MCF 10A (cell line): ENCODE measurements around the gene WDR86. TPM values are rescaled to one million over a fixed set of nuclear protein-coding genes. Genes with fewer than 3 reads are reported as not detected.

Experiments
- BruUV-seq: library from RNA; stranded (reverse); fragments of 400-500 nt; replicated peaks from 2 replicates; lab custom pipeline; 2021; lab: Mats Ljungman, UMichigan
- CTCF ChIA-PET: fragments of 300-600 bp; sonication (Branson Sonifier 250); formaldehyde crosslinking; extraction: SDS; loops from one replicate; lab custom pipeline; 2021; ENCODE audit warnings: antibody characterized with exemption, inconsistent platforms; lab: Yijun Ruan, JAX
- POLR2A ChIA-PET: fragments of 300-600, 350-650 bp; sonication (Branson Sonifier 250); formaldehyde crosslinking; extraction: SDS; loops from one replicate; lab custom pipeline; 2020; ENCODE audit warnings: antibody characterized with exemption, inconsistent platforms; lab: Yijun Ruan, JAX
- DNase-seq: peaks from one replicate; pipeline ENCODE4 v3.0.0-alpha.2; 2018; ENCODE audit not compliant: unreplicated experiment
- H3K27ac Mint-ChIP-seq: one replicate; pipeline ENCODE4 v1.8.0; 2022; ENCODE audit warnings: mild to moderate bottlenecking, low read depth, mixed read lengths; ENCODE audit not compliant: unreplicated experiment
- H3K27me3 Mint-ChIP-seq: one replicate; pipeline ENCODE4 v1.8.0; 2022; ENCODE audit warnings: mixed read lengths; ENCODE audit not compliant: insufficient read depth, unreplicated experiment
- H3K36me3 Mint-ChIP-seq: one replicate; pipeline ENCODE4 v1.8.0; 2022; ENCODE audit warnings: mild to moderate bottlenecking, moderate library complexity, mixed read lengths; ENCODE audit not compliant: insufficient read depth, unreplicated experiment
- H3K4me1 Mint-ChIP-seq: one replicate; pipeline ENCODE4 v1.8.0; 2022; ENCODE audit warnings: mixed read lengths; ENCODE audit not compliant: insufficient read depth, unreplicated experiment
- H3K4me3 Mint-ChIP-seq: one replicate; pipeline ENCODE4 v1.8.0; 2022; ENCODE audit warnings: mild to moderate bottlenecking, moderate library complexity, mixed read lengths; ENCODE audit not compliant: unreplicated experiment
- H3K9me3 Mint-ChIP-seq: one replicate; pipeline ENCODE4 v1.8.0; 2022; ENCODE audit warnings: mixed read lengths; ENCODE audit not compliant: unreplicated experiment
- CTCF ChIP-seq: fragments of 200-600 bp; IDR thresholded peaks from one replicate; pipeline ENCODE4 v1.8.0; 2022; ENCODE audit warnings: antibody characterized with exemption, mild to moderate bottlenecking; ENCODE audit not compliant: unreplicated experiment
- intact Hi-C: fragments of 100-400 bp; cut with micrococcal nuclease; formaldehyde crosslinking; loops from 2 replicates; pipeline ENCODE4 v1.14.1; 2022
- total RNA-seq: library from RNA; stranded (reverse); gene quantifications from 2 replicates; pipeline ENCODE4 v1.2.3, GENCODE V29; 2022

The WDR86 gene
- total RNA-seq, 1 experiment from 2014 or later: not detected

- BruUV-seq: no TSS peak
Observed at GRCh38 chr7:151366166-151366879, 43.5 kb downstream of the WDR86 start.

GRCh38 chr7:151363182-151363581 is 46.7 kb downstream of the WDR86 start:
- BruUV-seq: no TSS peak
- Mint-ChIP-seq H3K27ac (no peak overlapping the region), H3K9me3 (no peaks in the 10 kb centered on the region), H3K27me3 (no peaks in the 10 kb centered on the region), H3K4me1 (no peaks in the 10 kb centered on the region), H3K4me3 (no peak overlapping the region), H3K36me3 (peaks cover 84% of the 10 kb centered on the region)
- no peak for TF ChIP-seq CTCF
- DNase-seq: no peak
- ChIA-PET CTCF (interaction anchor here (0.6 to 2.6 kb wide), 6 partner anchors 11 to 390 kb away, joined by 3 to 14 read pairs (median 4); no protein-coding TSS in a partner anchor), POLR2A (interaction anchor here (1.1 kb wide), 1 partner anchor 70 kb away, joined by 3 read pairs; no protein-coding TSS in a partner anchor)
- intact Hi-C loops: no loop called here

More at GRCh38 chr7:151366166-151366879, 43.5 kb downstream of the WDR86 start:
- Mint-ChIP-seq H3K9me3 (no peaks in the 10 kb centered on the region), H3K36me3 (peaks cover 69% of the 10 kb centered on the region), H3K4me1 (no peaks in the 10 kb centered on the region), H3K27ac (no peak overlapping the region), H3K4me3 (no peak overlapping the region), H3K27me3 (no peaks in the 10 kb centered on the region)
- DNase-seq: no peak
- TF ChIP-seq CTCF: no peak
- CTCF ChIA-PET: interaction anchor here (0.6 to 10.0 kb wide), 10 partner anchors 14 to 392 kb away, joined by 3 to 222 read pairs (median 5); no protein-coding TSS in a partner anchor
- intact Hi-C loops: no loop called here
- POLR2A ChIA-PET: interaction anchor here (0.7 to 1.3 kb wide), 3 partner anchors 14 to 402 kb away, joined by 3 to 6 read pairs (median 5); no protein-coding TSS in a partner anchor

- POLR2A ChIA-PET: no interaction called here
- H3K9me3 Mint-ChIP-seq: no peaks in the 10 kb centered on the region
- no peak overlapping the region for H3K27ac Mint-ChIP-seq
- peaks cover 87% of the 10 kb centered on the region for H3K36me3 Mint-ChIP-seq
- no peak for DNase-seq
- intact Hi-C loops: no loop called here
- H3K4me1 Mint-ChIP-seq: no peaks in the 10 kb centered on the region
- no peak for TF ChIP-seq CTCF
- no peaks in the 10 kb centered on the region for H3K27me3 Mint-ChIP-seq
- no peak overlapping the region for H3K4me3 Mint-ChIP-seq
- BruUV-seq: no TSS peak
- CTCF ChIA-PET: interaction anchor here (0.7 to 2.3 kb wide), 2 partner anchors 46 to 87 kb away, joined by 3 to 10 read pairs; no protein-coding TSS in a partner anchor
Observed at GRCh38 chr7:151361193-151361959, 48.5 kb downstream of the WDR86 start.

GRCh38 chr7:151352512-151352911 is 57.3 kb downstream of the WDR86 start:
- CTCF ChIA-PET: interaction anchor here (0.6 to 10.8 kb wide), 10 partner anchors 11 to 900 kb away, joined by 3 to 240 read pairs (median 6); partner anchors contain the start of gene NUB1

More at GRCh38 chr7:151352512-151352911, 57.3 kb downstream of the WDR86 start:
- POLR2A ChIA-PET: interaction anchor here (0.6 kb wide), 1 partner anchor 14 kb away, joined by 3 read pairs; no protein-coding TSS in a partner anchor
- Mint-ChIP-seq H3K36me3 (peaks cover 94% of the 10 kb centered on the region), H3K4me3 (no peak overlapping the region), H3K27ac (no peak overlapping the region), H3K27me3 (no peaks in the 10 kb centered on the region), H3K4me1 (peaks cover 8% of the 10 kb centered on the region), H3K9me3 (no peaks in the 10 kb centered on the region)
- TF ChIP-seq CTCF: no peak
- no TSS peak for BruUV-seq
- intact Hi-C loops: no loop called here
- DNase-seq: no peak
